ENCODE data around the gene C20orf204. TPM values are rescaled to one million over a fixed set of nuclear protein-coding genes. Genes with fewer than 3 reads are reported as not detected.

The C20orf204 gene
- total RNA-seq, 1 donor from 2014 or later: 1.9 TPM

- no peak for DNase-seq (ENCODE audit: low spot score)
These were observed 20.6 kb downstream of the C20orf204 start for GRCh38 chr20:64056639-64056888.

DNA sequence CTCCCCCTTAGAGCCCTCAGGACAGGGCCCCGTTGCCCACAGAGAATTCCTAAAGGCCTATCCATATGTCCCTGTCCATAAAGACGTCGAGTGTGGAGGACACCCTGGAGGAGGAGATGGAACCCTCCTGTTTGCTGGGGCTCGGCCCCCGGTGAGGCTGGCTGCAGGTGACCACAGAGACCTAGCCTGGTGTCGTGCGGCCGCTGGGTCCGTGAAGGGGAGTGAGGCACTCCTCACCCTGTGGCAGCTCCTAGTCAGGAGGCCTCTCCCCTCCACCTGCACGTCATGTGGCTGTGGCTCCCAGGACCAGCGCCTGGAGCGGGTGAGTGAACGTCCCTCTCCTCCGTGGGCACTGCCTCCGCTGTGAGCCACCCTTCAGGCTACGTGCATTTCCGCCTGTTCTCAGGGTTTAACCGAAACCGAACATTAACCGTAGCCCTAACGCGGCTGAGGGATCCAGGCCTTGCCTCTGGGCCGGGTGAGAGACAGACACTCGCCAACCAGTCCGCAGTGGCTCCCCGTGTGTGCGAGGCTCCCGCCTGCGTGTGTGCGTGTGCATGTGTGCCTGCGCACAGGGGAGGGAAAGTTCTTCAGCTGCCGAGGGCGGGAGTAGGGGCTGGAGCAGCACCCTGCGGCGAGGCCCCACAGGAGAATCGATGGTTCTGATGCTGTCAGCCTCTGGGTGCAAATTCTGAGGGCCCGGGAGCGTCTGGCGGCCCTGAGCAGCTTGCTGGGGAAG is 21.1 kb downstream of the C20orf204 start:
- DNase-seq (ENCODE audit: low spot score): no peak

DNA sequence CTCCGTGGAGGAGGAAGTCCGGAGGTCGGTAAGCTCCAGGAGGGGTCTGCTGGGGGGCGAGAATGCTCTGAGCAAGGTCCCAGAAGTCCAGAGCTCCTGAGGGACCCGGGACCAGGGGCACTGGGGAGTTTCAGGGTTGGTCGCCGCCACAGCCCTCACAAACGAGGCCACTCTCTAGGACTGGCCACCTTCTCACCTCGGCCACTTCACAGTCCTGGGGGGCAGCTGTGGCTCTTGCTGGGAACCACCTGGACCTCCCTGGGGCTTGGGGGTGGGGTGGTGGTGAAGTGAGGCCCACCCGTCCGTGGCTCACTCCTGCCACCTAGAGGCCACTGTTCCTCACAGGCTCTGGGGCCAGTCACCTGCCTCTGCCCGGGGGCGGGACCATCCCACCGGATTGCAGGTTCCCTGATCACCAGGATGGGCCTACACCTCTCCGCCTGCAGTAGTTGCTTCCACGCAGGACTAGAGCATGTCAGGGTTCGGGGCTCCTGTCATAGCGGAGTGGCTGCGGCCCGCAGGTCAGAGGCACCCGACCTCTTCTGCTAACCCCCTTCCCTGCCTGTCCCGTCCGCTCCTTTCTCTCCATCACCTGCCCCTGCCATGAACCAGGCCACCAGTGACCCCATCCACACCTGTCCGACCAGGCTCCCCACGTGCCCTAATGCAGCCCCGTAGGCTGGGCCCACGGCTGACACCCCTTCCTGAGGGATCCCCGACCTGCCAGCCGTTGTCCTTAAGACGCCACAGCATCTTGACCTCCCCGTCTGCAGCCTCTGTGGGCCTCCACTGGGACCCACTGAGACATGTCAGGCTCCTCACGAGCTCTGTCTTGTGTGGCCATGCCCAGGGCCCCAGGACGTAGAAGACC is 21.9 kb downstream of the C20orf204 start:
- DNase-seq (ENCODE audit: low spot score): peak; percentile 74

DNA sequence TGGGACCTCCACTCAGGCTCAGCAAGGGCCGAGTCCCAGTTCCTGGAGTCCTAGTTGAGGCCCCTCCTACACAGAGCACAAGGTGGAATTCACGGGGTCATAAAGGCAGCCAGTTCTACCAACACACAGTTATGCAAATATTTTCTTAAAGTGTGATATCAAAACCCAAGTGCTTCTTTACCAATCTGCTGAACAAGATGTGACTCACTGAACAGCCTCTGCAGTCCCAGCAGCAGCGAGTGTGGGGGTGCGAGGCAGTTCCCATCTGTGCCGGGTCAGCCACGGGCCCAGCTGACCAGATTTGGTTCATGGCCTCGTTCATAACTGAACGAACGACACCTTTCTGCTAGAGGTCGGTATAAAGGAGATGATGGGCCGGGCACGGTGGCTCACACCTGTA is 22.6 kb downstream of the C20orf204 start:
- no peak for DNase-seq (ENCODE audit: low spot score)

- DNase-seq (ENCODE audit: low spot score): no peak
These were observed 26.3 kb downstream of the C20orf204 start for GRCh38 chr20:64062276-64062595.

GRCh38 chr20:64062596-64063388 is 26.8 kb downstream of the C20orf204 start, which contains the start of gene TCEA2:
TCEA2 (plus strand) TSS chr20:64063198; CDS start chr20:64063313, 115 bp downstream.
- peak; percentile 98 for DNase-seq (ENCODE audit: low spot score)

GRCh38 chr20:64063389-64064144 is 27.6 kb downstream of the C20orf204 start:
- no peak for DNase-seq (ENCODE audit: low spot score)

- no peak for DNase-seq (ENCODE audit: low spot score)
These were observed 28.2 kb downstream of the C20orf204 start for GRCh38 chr20:64064145-64064698.

GRCh38 chr20:64065062-64065973 is 29.3 kb downstream of the C20orf204 start:
- no peak for DNase-seq (ENCODE audit: low spot score)

GRCh38 chr20:64065974-64066343 is 30.0 kb downstream of the C20orf204 start:
- no peak for DNase-seq (ENCODE audit: low spot score)

GRCh38 chr20:64067005-64067632 is 31.1 kb downstream of the C20orf204 start:
- DNase-seq (ENCODE audit: low spot score): no peak

- DNase-seq (ENCODE audit: low spot score): no peak
These were observed 31.8 kb downstream of the C20orf204 start for GRCh38 chr20:64067733-64068307.

- no peak for DNase-seq (ENCODE audit: low spot score)
These were observed 32.6 kb downstream of the C20orf204 start for GRCh38 chr20:64068386-64069208.

DNA sequence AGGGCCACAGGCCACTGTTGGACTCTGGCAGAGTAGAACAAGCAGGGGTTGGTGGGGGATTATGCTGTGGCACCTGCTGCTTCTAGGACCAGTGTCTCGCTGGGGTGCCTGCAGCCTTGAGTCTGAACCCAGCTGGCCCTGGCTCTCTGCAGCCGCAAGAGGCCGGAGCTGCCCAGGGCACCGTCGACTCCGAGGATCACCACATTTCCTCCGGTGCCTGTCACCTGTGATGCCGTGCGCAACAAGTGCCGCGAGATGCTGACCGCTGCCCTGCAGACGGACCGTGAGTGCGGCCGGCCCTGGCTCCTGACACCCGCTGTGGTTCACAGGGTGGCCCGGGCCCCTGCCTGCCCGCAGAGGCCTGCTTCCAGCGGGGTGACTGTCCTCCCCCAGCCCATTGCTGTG is 33.2 kb downstream of the C20orf204 start:
- no peak for DNase-seq (ENCODE audit: low spot score)

DNA sequence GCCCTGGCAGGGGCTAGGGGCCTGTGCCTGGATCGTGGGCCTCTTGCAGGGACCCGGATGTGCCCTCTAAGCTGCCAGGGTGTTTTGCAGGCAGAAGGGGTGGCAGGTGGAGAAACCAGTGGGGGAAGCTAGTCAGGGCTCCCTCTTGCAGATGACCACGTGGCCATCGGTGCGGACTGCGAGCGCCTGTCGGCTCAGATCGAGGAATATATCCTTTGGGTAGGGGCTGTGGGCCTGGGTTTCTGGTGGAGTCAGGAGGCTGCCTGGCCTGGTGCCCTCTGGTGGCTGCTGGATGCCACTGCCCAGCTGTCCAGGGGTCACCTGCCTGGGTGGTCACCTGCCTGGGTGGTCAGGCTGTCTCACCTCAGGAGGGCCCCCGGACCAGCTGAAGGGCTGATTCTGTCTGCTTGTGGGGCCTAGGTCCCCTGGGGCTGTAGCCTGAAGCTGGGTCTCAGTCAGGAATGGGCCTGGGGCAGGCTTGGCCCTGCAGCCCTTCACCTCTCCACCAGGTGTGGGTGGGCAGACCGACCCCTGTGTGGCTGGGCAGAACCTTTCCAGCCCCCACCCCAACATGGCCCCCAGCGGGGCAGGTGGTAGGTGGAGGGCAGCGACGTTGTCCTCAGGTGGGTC is 33.7 kb downstream of the C20orf204 start:
- DNase-seq (ENCODE audit: low spot score): no peak

DNA sequence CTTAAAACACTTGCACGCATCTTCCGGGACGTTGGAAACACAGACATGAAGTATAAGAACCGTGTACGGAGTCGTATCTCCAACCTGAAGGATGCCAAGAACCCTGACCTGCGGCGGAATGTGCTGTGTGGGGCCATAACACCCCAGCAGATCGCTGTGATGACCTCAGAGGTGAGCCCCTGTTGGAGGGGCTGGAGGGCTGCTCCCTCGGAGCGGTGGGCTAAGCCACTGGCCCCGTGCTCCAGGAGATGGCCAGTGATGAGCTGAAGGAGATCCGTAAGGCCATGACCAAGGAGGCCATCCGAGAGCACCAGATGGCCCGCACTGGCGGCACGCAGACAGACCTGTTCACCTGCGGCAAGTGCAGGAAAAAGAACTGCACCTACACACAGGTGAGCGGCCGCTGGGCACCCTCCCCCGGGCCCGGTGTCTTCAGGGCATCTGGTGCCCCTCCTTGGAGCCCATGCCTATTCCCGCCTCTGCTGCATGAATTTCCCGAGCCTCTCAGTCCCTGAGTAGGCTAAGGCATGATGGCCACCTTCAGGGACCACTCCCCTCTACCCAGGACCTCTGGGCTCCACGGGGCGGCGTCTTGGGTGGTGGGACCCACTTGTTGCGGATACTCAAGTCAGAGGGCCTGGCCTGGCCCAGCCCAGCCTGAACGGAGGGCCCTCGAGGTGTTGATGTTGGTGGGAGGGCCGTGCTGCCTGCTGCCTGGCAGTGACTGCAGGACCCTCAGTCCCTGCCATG is 34.4 kb downstream of the C20orf204 start:
- DNase-seq (ENCODE audit: low spot score): no peak
